ENCODE results near the gene TCF12. TPM values are rescaled to one million over a fixed set of nuclear protein-coding genes. Genes with fewer than 3 reads are reported as not detected.

Gene TCF12
- total RNA-seq, 1 donor from 2014 or later, result 112 TPM

GRCh38 chr15:56980473-56980872 is 62.0 kb downstream of the TCF12 start:
- H3K27me3 Mint-ChIP-seq (ENCODE audit: low read depth, unreplicated experiment), result no peaks in the 10 kb centered on the region

GRCh38 chr15:56981160-56981559 is 62.7 kb downstream of the TCF12 start:
- H3K9me3 ChIP-seq (ENCODE audit: insufficient read depth, low read depth, low read length), result no peaks in the 10 kb centered on the region
- H3K27ac Mint-ChIP-seq (ENCODE audit: unreplicated experiment), result no peak overlapping the region
- no peak overlapping the region for H3K4me2 ChIP-seq (ENCODE audit: low read length)
- H3K9ac ChIP-seq (ENCODE audit: low read length), result no peak overlapping the region
- no peak overlapping the region for H3K4me3 Mint-ChIP-seq (ENCODE audit: unreplicated experiment)
- no peaks in the 10 kb centered on the region for H3K36me3 Mint-ChIP-seq (ENCODE audit: low read depth, unreplicated experiment)
- no peak for DNase-seq (ENCODE audit: low read depth)
- H3K27me3 Mint-ChIP-seq (ENCODE audit: low read depth, unreplicated experiment), result no peaks in the 10 kb centered on the region
- FAIRE-seq, result no peak
- no peaks in the 10 kb centered on the region for H3K36me3 ChIP-seq (ENCODE audit: insufficient read depth, low read length)
- no peaks in the 10 kb centered on the region for H3K9me3 Mint-ChIP-seq (ENCODE audit: unreplicated experiment)
- peaks cover 23% of the 10 kb centered on the region for H3K4me1 Mint-ChIP-seq (ENCODE audit: low read depth, unreplicated experiment)
- no peak overlapping the region for H3K4me3 ChIP-seq (ENCODE audit: insufficient read depth, low read depth, low read length)
- no peak overlapping the region for H2AFZ ChIP-seq (ENCODE audit: low read depth, low read length)
- no peaks in the 10 kb centered on the region for H3K27me3 ChIP-seq (ENCODE audit: insufficient read depth, low read length)
- H3K27ac ChIP-seq (ENCODE audit: low read depth, low read length), result no peak overlapping the region
- TF ChIP-seq EZH2 (IDR thresholded peaks at IDR 0.05; ENCODE audit: insufficient read depth, low read length) (no peak), CTCF (IDR thresholded peaks at IDR 0.05; ENCODE audit: insufficient read depth, low read depth, low read length) (no peak)
- H3K79me2 ChIP-seq (ENCODE audit: insufficient read depth, low read length), result peaks cover 97% of the 10 kb centered on the region
- peaks cover 25% of the 10 kb centered on the region for H3K4me1 ChIP-seq (ENCODE audit: insufficient read depth, low read length)
- H4K20me1 ChIP-seq (ENCODE audit: insufficient read depth, low read length), result peaks cover 28% of the 10 kb centered on the region

More at GRCh38 chr15:56980473-56980872, 62.0 kb downstream of the TCF12 start:
- Mint-ChIP-seq H3K27ac (ENCODE audit: unreplicated experiment) (no peak overlapping the region), H3K9me3 (ENCODE audit: unreplicated experiment) (no peaks in the 10 kb centered on the region), H3K4me1 (ENCODE audit: low read depth, unreplicated experiment) (peaks cover 26% of the 10 kb centered on the region), H3K36me3 (ENCODE audit: low read depth, unreplicated experiment) (no peaks in the 10 kb centered on the region), H3K4me3 (ENCODE audit: unreplicated experiment) (no peak overlapping the region)
- H2AFZ ChIP-seq (ENCODE audit: low read depth, low read length), result no peak overlapping the region
- no peak overlapping the region for H3K27ac ChIP-seq (ENCODE audit: low read depth, low read length)
- DNase-seq (ENCODE audit: low read depth), result no peak
- H3K4me3 ChIP-seq (ENCODE audit: insufficient read depth, low read depth, low read length), result no peak overlapping the region
- H3K4me2 ChIP-seq (ENCODE audit: low read length), result no peak overlapping the region
- H3K27me3 ChIP-seq (ENCODE audit: insufficient read depth, low read length), result no peaks in the 10 kb centered on the region
- FAIRE-seq, result no peak
- peaks cover 32% of the 10 kb centered on the region for H4K20me1 ChIP-seq (ENCODE audit: insufficient read depth, low read length)
- H3K9me3 ChIP-seq (ENCODE audit: insufficient read depth, low read depth, low read length), result no peaks in the 10 kb centered on the region
- no peaks in the 10 kb centered on the region for H3K36me3 ChIP-seq (ENCODE audit: insufficient read depth, low read length)
- H3K9ac ChIP-seq (ENCODE audit: low read length), result no peak overlapping the region
- no peak for TF ChIP-seq EZH2 (IDR thresholded peaks at IDR 0.05; ENCODE audit: insufficient read depth, low read length)
- no peak for TF ChIP-seq CTCF (IDR thresholded peaks at IDR 0.05; ENCODE audit: insufficient read depth, low read depth, low read length)
- H3K79me2 ChIP-seq (ENCODE audit: insufficient read depth, low read length), result peaks cover 97% of the 10 kb centered on the region
- H3K4me1 ChIP-seq (ENCODE audit: insufficient read depth, low read length), result peaks cover 22% of the 10 kb centered on the region

- FAIRE-seq (no peak), DNase-seq (ENCODE audit: low read depth) (no peak)
- no peaks in the 10 kb centered on the region for H3K27me3 Mint-ChIP-seq (ENCODE audit: low read depth, unreplicated experiment)
- no peak overlapping the region for H3K4me2 ChIP-seq (ENCODE audit: low read length)
- no peak for TF ChIP-seq CTCF (IDR thresholded peaks at IDR 0.05; ENCODE audit: insufficient read depth, low read depth, low read length)
- TF ChIP-seq EZH2 (IDR thresholded peaks at IDR 0.05; ENCODE audit: insufficient read depth, low read length), result no peak
- no peak overlapping the region for H3K27ac Mint-ChIP-seq (ENCODE audit: unreplicated experiment)
- H3K4me1 Mint-ChIP-seq (ENCODE audit: low read depth, unreplicated experiment), result peaks cover 29% of the 10 kb centered on the region
- no peaks in the 10 kb centered on the region for H3K36me3 Mint-ChIP-seq (ENCODE audit: low read depth, unreplicated experiment)
- H3K4me1 ChIP-seq (ENCODE audit: insufficient read depth, low read length), result peaks cover 25% of the 10 kb centered on the region
- no peak overlapping the region for H3K9ac ChIP-seq (ENCODE audit: low read length)
- H3K4me3 ChIP-seq (ENCODE audit: insufficient read depth, low read depth, low read length), result no peak overlapping the region
- H4K20me1 ChIP-seq (ENCODE audit: insufficient read depth, low read length), result peaks cover 32% of the 10 kb centered on the region
- no peak overlapping the region for H3K4me3 Mint-ChIP-seq (ENCODE audit: unreplicated experiment)
- no peak overlapping the region for H2AFZ ChIP-seq (ENCODE audit: low read depth, low read length)
- H3K36me3 ChIP-seq (ENCODE audit: insufficient read depth, low read length), result no peaks in the 10 kb centered on the region
- peaks cover 99% of the 10 kb centered on the region for H3K79me2 ChIP-seq (ENCODE audit: insufficient read depth, low read length)
- no peaks in the 10 kb centered on the region for H3K9me3 ChIP-seq (ENCODE audit: insufficient read depth, low read depth, low read length)
- no peaks in the 10 kb centered on the region for H3K27me3 ChIP-seq (ENCODE audit: insufficient read depth, low read length)
- no peaks in the 10 kb centered on the region for H3K9me3 Mint-ChIP-seq (ENCODE audit: unreplicated experiment)
- H3K27ac ChIP-seq (ENCODE audit: low read depth, low read length), result no peak overlapping the region
Measured at GRCh38 chr15:56982987-56983386, 64.5 kb downstream of the TCF12 start.
